NCI-H2227 treated with DMSO at 0.1 percent for 48 hours (cell line): ENCODE results near the gene LGALS1.

ENCODE experiments used
- DNase-seq: peaks from one replicate; lab custom pipeline; 2025; lab: John Stamatoyannopoulos, UW

LGALS1 gene

GRCh38 chr22:37725551-37726240 is 50.3 kb downstream of the LGALS1 start:
- DNase-seq: no peak

GRCh38 chr22:37726241-37726887 is 50.9 kb downstream of the LGALS1 start:
- no peak for DNase-seq

- DNase-seq: no peak
Measured at GRCh38 chr22:37728620-37729019, 53.2 kb downstream of the LGALS1 start.
